Activated CD8-positive, alpha-beta T cell treated with anti-CD3 and anti-CD28 coated beads, Interleukin-2, amount 10 ng/mL, durations not matched to agents 7 days and 5 days (primary cell): Measurements from ENCODE around the gene CAPN13. TPM values are rescaled to one million over a fixed set of nuclear protein-coding genes. Genes with fewer than 3 reads are reported as not detected.
A peak's percentile ranks its signal among the peaks of the same experiment; 100 is the strongest.

Experiments
- ATAC-seq: fragments of 150-1000 bp; cut with Tn5 transposase; one replicate; pipeline ENCODE4 v1.10.0; 2021; ENCODE audit warnings: moderate library complexity
- CTCF ChIA-PET: fragments of 350-600 bp; sonication (Branson Sonifier 250); formaldehyde crosslinking; loops from one replicate; lab custom pipeline; 2021; ENCODE audit warnings: antibody characterized with exemption; lab: Charles Lee
- POLR2A ChIA-PET: fragments of 350-600 bp; sonication (Branson Sonifier 250); formaldehyde crosslinking; loops from one replicate; lab custom pipeline; 2021; ENCODE audit warnings: antibody characterized with exemption; lab: Charles Lee
- DNase-seq: peaks from one replicate; pipeline ENCODE4 v3.0.0-alpha.2; 2020
- H3K27ac Mint-ChIP-seq: one replicate; pipeline ENCODE4 v1.8.0; 2021; ENCODE audit warnings: mild to moderate bottlenecking, mixed read lengths
- H3K27me3 Mint-ChIP-seq: one replicate; pipeline ENCODE4 v1.8.0; 2021; ENCODE audit warnings: low read depth, mixed read lengths
- H3K36me3 Mint-ChIP-seq: one replicate; pipeline ENCODE4 v1.8.0; 2021; ENCODE audit warnings: low read depth, mixed read lengths
- H3K4me1 Mint-ChIP-seq: one replicate; pipeline ENCODE4 v1.8.0; 2021; ENCODE audit warnings: low read depth, mixed read lengths
- H3K4me3 Mint-ChIP-seq: one replicate; pipeline ENCODE4 v1.8.0; 2021; ENCODE audit warnings: mild to moderate bottlenecking, mixed read lengths
- H3K9me3 Mint-ChIP-seq: one replicate; pipeline ENCODE4 v1.8.0; 2022; ENCODE audit warnings: mixed read lengths; ENCODE audit not compliant: insufficient read depth
- total RNA-seq, 2 experiments: library from RNA; stranded (reverse); gene quantifications; one replicate each; pipeline ENCODE4 v1.2.3, GENCODE V29; 2021

CAPN13 gene
- total RNA-seq, 2 experiments from 2014 or later: not detected

DNA sequence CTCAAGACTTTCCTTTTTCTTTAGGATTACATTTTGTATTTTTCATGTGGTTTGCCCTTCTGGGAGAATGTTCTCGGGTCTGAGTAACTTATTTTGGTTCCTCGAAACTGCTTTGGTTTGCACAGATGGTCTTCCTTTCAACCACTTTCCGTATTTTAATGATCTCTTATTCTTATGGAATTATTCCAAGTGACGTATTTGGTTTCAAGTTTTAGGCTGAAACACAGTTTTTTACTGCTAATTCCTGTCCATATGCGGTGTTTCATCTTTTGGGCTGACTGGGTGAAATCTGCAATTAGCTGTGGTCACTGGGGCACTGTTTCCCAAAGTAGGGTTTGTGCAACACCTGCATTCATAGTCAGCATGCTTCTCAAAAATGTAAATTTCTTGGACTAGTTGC lies 122.7 kb downstream of the CAPN13 start:
- Mint-ChIP-seq H3K4me3 (no peak overlapping the region), H3K4me1 (no peaks in the 10 kb centered on the region), H3K27me3 (no peaks in the 10 kb centered on the region), H3K36me3 (no peaks in the 10 kb centered on the region), H3K9me3 (no peaks in the 10 kb centered on the region), H3K27ac (no peak overlapping the region)
- ATAC-seq (no peak), DNase-seq (peak; percentile 7)
- CTCF ChIA-PET: interaction anchor here (3.2 kb wide), 1 partner anchor 27 kb away, joined by 16 read pairs; no protein-coding TSS in a partner anchor
- POLR2A ChIA-PET: no interaction called here

DNA sequence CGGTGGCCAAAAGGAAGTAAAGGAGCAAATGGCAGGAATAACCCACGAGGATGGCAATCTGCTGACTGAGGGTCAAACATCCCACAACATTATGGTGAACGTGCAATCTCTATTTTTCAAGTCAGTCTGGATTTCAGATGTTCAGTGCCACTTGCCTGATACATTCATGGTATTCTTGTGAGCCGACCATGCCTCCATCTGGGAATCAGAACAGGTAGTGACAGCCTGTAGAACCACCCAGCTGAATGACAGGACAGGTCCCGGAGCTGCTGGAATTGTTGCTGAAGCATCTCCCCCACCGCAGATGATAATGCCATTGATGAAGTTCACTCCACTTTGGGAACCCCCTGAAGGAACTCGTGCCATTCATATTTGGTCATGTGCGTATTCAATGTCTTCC lies 123.2 kb downstream of the CAPN13 start:
- no peak overlapping the region for H3K4me3 Mint-ChIP-seq
- ChIA-PET CTCF (no interaction called here), POLR2A (no interaction called here)
- no peaks in the 10 kb centered on the region for H3K4me1 Mint-ChIP-seq
- DNase-seq (peak; percentile 8), ATAC-seq (no peak)
- H3K27ac Mint-ChIP-seq: no peak overlapping the region
- no peaks in the 10 kb centered on the region for H3K36me3 Mint-ChIP-seq
- no peaks in the 10 kb centered on the region for H3K27me3 Mint-ChIP-seq
- no peaks in the 10 kb centered on the region for H3K9me3 Mint-ChIP-seq

DNA sequence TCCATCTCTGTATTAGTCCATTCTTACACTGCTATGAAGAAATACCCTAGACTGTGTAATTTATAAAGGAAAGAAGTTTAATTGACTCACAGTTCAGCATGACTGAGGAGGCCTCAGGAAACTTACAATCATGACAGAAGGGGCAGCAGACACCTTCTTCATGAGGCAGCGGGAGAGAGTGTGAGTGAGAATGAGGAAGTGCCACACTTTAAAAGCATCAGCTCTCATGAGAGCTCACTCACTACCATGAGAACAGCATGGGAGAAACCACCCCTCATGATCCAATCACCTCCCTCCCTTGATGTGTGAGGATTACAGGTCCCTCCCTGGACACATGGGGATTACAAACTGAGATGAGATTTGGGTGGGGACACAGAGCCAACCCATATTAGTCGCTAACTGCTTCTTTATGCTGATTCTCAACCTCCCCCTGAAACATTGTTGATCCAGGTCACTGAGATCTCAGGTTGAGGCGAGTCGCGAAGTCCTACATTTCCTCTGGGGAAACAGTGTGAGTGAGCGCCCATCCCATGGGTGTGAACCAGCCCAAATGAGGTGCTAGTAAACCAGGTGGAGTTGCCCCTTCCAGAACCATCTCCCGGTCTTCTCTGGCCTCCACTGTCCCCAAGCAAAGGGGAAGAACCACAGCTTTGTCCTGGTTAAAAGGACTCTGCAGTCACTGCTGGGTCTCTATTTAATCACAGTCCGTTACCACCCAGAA lies 123.8 kb downstream of the CAPN13 start:
- H3K27ac Mint-ChIP-seq: no peak overlapping the region
- DNase-seq: peak; percentile 15
- H3K4me1 Mint-ChIP-seq: no peaks in the 10 kb centered on the region
- POLR2A ChIA-PET: no interaction called here
- CTCF ChIA-PET: no interaction called here
- H3K4me3 Mint-ChIP-seq: no peak overlapping the region
- H3K27me3 Mint-ChIP-seq: no peaks in the 10 kb centered on the region
- H3K36me3 Mint-ChIP-seq: no peaks in the 10 kb centered on the region
- no peak for ATAC-seq
- H3K9me3 Mint-ChIP-seq: no peaks in the 10 kb centered on the region

DNA sequence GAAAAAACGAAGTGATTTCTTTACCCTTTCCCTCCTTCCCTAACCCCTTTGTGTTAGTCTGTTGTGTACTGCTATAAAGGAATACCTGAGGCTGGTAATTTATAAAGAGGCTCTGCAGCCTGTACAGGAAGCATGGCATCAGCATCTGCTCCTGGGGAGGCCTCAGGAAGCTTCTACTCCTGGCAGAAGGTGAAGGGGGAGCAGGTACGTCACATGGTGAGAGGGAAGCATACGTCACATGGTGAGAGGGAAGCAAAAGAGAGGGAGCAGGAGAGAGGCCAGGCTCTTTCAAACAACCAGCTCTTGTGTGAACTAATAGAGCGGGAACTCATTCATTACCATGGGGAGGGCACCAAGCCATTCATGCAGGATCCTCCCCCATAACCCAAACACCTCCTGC lies 126.2 kb downstream of the CAPN13 start:
- DNase-seq (peak; percentile 9), ATAC-seq (no peak)
- no peaks in the 10 kb centered on the region for H3K4me1 Mint-ChIP-seq
- no peak overlapping the region for H3K4me3 Mint-ChIP-seq
- ChIA-PET POLR2A (no interaction called here), CTCF (interaction anchor here (1.6 kb wide), 1 partner anchor 516 kb away, joined by 4 read pairs; no protein-coding TSS in a partner anchor)
- H3K9me3 Mint-ChIP-seq: no peaks in the 10 kb centered on the region
- H3K27ac Mint-ChIP-seq: no peak overlapping the region
- peaks cover 3% of the 10 kb centered on the region for H3K27me3 Mint-ChIP-seq
- no peaks in the 10 kb centered on the region for H3K36me3 Mint-ChIP-seq

DNA sequence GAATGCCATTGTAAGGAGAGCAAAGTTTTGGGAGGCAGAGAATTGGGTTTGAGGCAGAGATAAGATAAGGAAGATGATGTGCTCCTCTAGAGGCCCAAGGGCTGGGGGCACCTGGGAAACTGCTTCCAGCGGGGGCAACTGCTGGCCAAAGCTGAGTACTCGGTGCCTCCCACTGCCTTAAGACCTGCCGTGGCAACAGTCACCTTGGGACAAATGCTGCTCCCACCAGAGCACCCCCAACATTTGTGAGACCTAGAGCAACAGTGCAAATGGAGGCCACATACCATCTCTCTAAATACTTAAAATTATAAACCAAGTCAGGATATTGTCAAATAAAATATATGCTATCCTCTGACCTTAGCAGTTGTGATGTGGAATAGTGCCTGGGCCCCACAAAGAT lies 127.1 kb downstream of the CAPN13 start:
- Mint-ChIP-seq H3K4me3 (no peak overlapping the region), H3K4me1 (no peaks in the 10 kb centered on the region)
- peak; percentile 9 for DNase-seq

DNA sequence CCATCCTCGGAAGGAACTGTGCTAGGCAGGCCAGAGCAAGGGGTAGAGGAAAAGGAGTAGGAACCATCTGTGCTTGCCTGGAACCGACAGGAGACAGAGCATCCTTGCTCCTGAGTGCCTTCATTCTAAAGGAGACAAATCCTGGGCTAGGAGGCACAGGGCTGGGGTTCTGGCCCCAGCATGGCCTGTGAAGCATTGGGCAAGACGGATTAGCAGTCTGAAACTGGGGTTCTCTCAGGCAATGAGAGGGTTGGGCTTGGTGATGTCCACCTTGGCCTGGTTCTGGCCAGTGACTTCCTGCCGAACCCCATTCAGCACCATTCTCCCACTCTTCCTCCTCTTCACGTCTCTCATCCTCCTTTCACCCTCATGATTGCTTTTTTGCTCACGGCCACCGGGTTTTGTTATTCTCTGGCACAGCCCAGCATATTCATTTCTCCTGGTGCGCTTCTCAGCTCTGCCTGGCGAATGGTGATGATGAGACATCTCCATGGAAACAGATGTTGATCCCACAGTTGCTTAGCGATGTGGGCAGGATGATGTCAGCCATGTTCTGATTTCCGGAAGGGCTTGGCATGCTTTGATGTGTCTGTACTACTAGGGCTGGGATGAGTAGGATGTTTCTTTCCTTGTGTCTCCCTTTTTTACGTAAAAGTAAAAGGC lies 127.7 kb downstream of the CAPN13 start:
- POLR2A ChIA-PET: no interaction called here
- CTCF ChIA-PET: no interaction called here
- DNase-seq (peak; percentile 10), ATAC-seq (no peak)
- peaks cover 5% of the 10 kb centered on the region for H3K27me3 Mint-ChIP-seq
- no peaks in the 10 kb centered on the region for H3K9me3 Mint-ChIP-seq
- no peak overlapping the region for H3K4me3 Mint-ChIP-seq
- no peaks in the 10 kb centered on the region for H3K4me1 Mint-ChIP-seq
- H3K36me3 Mint-ChIP-seq: no peaks in the 10 kb centered on the region
- no peak overlapping the region for H3K27ac Mint-ChIP-seq

More for the DNA sequence above, 127.1 kb downstream of the CAPN13 start:
- CTCF ChIA-PET: interaction anchor here (1.6 kb wide), 1 partner anchor 515 kb away, joined by 4 read pairs; no protein-coding TSS in a partner anchor
- Mint-ChIP-seq H3K36me3 (no peaks in the 10 kb centered on the region), H3K9me3 (no peaks in the 10 kb centered on the region), H3K27ac (no peak overlapping the region), H3K27me3 (peaks cover 3% of the 10 kb centered on the region)
- POLR2A ChIA-PET: no interaction called here
- no peak for ATAC-seq

DNA sequence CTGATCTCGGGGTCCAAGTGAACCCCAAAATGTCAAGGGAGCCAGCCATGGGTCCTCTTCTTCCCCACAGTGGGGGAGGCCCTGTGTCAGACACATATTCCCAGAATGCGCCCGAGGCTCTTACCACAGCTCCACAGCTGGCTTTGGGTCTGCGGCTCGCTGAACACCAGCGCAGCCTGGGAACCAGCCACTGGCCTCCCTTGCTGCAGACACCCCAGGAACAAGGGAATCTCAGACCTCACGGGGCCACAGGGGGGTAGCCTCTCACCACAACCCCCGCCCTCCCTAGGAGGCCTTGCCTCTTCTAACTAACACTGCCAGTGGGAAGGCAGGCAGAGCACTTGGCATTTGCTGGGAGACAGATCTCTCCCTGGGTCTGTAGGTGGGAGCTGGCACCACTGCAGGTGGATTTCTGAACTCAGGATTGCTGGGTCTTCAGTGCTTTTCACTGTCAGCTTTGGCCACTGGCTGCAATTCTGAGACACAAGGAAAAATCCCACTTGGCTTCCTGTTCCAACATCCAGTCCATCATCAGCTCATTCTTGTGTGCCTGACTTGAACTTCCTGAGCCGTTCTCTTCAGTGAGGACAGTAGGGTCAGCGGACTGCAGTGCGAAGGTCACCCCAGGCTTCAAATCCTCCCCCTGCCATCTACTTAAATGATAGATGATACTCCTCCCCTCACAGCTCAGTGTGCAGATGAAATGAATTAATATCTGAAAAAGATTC lies 128.7 kb downstream of the CAPN13 start:
- no peaks in the 10 kb centered on the region for H3K4me1 Mint-ChIP-seq
- DNase-seq: peak; percentile 7
- no peak overlapping the region for H3K4me3 Mint-ChIP-seq
- ChIA-PET POLR2A (no interaction called here), CTCF (interaction anchor here (0.7 kb wide), 1 partner anchor 469 kb away, joined by 3 read pairs; no protein-coding TSS in a partner anchor)
- H3K27ac Mint-ChIP-seq: no peak overlapping the region
- H3K36me3 Mint-ChIP-seq: no peaks in the 10 kb centered on the region
- ATAC-seq: no peak
- H3K27me3 Mint-ChIP-seq: peaks cover 9% of the 10 kb centered on the region
- H3K9me3 Mint-ChIP-seq: no peaks in the 10 kb centered on the region

DNA sequence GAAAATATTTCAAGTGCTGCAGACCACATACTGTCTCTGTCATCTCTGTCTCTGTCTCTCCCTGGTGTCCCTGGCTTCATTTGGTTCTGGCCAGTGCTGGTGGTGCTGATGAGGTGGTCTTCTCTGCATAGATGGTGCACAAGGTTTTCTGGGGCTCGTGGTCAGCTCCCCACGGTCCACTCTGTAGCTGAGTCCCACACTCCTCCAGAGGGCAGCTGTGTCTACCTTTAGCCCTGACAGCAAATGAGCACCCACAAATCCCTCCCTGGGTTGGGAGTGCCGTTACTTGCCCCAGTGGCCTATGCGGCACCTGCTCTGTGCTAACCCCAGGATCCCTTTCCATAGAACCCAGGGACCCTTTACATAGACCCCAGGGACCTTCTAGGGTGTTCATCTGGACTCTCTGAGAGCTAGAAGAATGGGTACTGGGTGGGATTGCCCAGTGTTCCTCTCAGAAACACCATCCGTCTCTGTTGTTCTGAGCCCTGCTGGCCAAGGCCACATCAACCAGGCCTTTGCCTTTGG lies 129.3 kb downstream of the CAPN13 start:
- H3K27me3 Mint-ChIP-seq: peaks cover 14% of the 10 kb centered on the region
- H3K9me3 Mint-ChIP-seq: no peaks in the 10 kb centered on the region
- no peaks in the 10 kb centered on the region for H3K4me1 Mint-ChIP-seq
- H3K27ac Mint-ChIP-seq: no peak overlapping the region
- POLR2A ChIA-PET: no interaction called here
- CTCF ChIA-PET: interaction anchor here (0.6 kb wide), 1 partner anchor 9 kb away, joined by 3 read pairs; no protein-coding TSS in a partner anchor
- DNase-seq (peak; percentile 4), ATAC-seq (no peak)
- no peaks in the 10 kb centered on the region for H3K36me3 Mint-ChIP-seq
- no peak overlapping the region for H3K4me3 Mint-ChIP-seq

DNA sequence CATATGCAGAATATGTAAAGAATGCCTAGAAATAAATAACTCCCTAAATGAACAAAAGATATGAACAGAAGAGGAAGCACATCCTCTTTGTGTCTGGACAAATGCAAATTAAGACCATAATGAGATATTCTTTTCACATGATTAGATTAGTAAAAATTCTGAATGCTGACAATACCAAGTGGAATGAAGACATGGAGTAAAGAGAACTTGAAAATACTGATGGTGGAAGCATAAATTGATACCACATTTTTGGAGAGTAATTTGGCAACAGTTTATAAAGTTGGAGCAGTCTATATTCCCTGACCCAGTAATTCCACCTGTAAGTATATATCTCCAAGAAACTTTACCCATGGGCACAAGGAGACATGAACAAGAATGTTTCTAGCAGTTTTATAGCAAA lies 130.0 kb downstream of the CAPN13 start:
- CTCF ChIA-PET: no interaction called here
- POLR2A ChIA-PET: no interaction called here
- Mint-ChIP-seq H3K36me3 (no peaks in the 10 kb centered on the region), H3K27ac (no peak overlapping the region), H3K4me1 (no peaks in the 10 kb centered on the region), H3K9me3 (no peaks in the 10 kb centered on the region), H3K4me3 (no peak overlapping the region), H3K27me3 (peaks cover 16% of the 10 kb centered on the region)
- ATAC-seq (no peak), DNase-seq (no peak)

DNA sequence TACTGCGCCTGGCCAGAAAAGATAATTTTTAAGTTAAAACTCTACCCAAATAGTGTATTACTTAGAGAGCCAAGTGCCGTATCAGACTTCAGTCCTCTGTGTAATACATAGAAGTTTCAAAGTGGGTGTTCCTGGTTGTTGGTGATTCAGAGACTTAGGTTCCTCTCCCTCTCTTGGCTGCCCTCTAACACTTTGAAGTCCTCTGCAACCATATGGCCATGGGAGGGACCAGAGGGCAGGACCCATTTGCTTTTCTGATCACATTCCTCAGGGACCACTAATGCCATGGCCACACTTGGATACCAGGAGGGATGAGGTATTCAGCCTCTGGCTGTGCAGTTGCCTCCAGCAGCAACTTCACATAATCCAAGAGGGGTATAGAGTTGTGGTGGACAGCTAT lies 131.5 kb downstream of the CAPN13 start:
- DNase-seq: peak; percentile 12

DNA sequence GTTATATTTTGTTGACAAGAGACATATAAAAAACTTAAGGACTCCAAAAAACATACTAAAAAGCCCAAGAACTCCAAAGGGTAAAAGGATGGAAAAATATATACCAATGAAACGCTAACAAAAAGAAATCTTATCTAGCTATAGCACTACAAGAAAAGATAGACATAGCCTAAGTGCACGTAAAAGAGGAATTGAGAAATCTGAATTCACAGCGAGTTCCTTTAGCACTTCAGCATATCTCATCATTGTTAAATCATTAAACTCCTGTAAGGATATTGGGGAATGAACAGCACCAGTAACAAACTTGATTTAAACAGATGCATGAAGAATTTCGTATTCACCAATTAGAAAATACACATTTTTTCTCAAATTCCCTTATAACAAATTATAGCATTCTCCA lies 134.1 kb downstream of the CAPN13 start:
- peaks cover 6% of the 10 kb centered on the region for H3K36me3 Mint-ChIP-seq

More for the DNA sequence above, 131.5 kb downstream of the CAPN13 start:
- POLR2A ChIA-PET: no interaction called here
- Mint-ChIP-seq H3K9me3 (no peaks in the 10 kb centered on the region), H3K4me3 (no peak overlapping the region), H3K36me3 (peaks cover under 1% of the 10 kb centered on the region), H3K27ac (no peak overlapping the region), H3K4me1 (no peaks in the 10 kb centered on the region), H3K27me3 (peaks cover 19% of the 10 kb centered on the region)
- CTCF ChIA-PET: interaction anchor here (1.1 kb wide), 1 partner anchor 36 kb away, joined by 3 read pairs; no protein-coding TSS in a partner anchor
- ATAC-seq: no peak

More for the DNA sequence above, 134.1 kb downstream of the CAPN13 start:
- peaks cover 19% of the 10 kb centered on the region for H3K27me3 Mint-ChIP-seq
- ATAC-seq: no peak
- H3K27ac Mint-ChIP-seq: no peak overlapping the region
- no peak overlapping the region for H3K4me3 Mint-ChIP-seq
- DNase-seq: no peak
- H3K4me1 Mint-ChIP-seq: no peaks in the 10 kb centered on the region
- peaks cover 9% of the 10 kb centered on the region for H3K9me3 Mint-ChIP-seq
- ChIA-PET POLR2A (no interaction called here), CTCF (interaction anchor here (1.1 kb wide), 1 partner anchor 12 kb away, joined by 3 read pairs; no protein-coding TSS in a partner anchor)
